Aorta (tissue), 5 donors: ENCODE results near the gene HCN1. TPM values are rescaled to one million over a fixed set of nuclear protein-coding genes. Genes with fewer than 3 reads are reported as not detected.
"Not testable (repeated sequence)": the region's sequence is repeated elsewhere in the genome, so short reads cannot be mapped to it uniquely, and the experiment has no call there.

Source experiments
- ATAC-seq: fragments of 200-7000 bp; cut with Tn5 transposase; one replicate; pipeline ENCODE4 v1.9.1; 2022; ENCODE audit warnings: moderate library complexity; ENCODE audit not compliant: low FRiP score
- DNase-seq, 2 donors: peaks; one replicate each; pipeline ENCODE4 v3.0.0-alpha.2; 2020
- H3K27ac ChIP-seq, 2 donors: one replicate each; pipeline ENCODE4 v1.5.1; 2013; ENCODE audit warnings: low read length in 2 of 2, mild to moderate bottlenecking in 2 of 2, moderate library complexity in 2 of 2, control low read depth in 1 of 2, inconsistent platforms in 1 of 2, low read depth in 1 of 2
- H3K27me3 ChIP-seq, 2 donors: one replicate each; pipeline ENCODE4 v1.6.1; 2013; ENCODE audit warnings: control low read depth in 1 of 2, low read length in 1 of 2, mild to moderate bottlenecking in 1 of 2, moderate library complexity in 1 of 2; ENCODE audit not compliant: insufficient read depth in 2 of 2, control insufficient read depth in 1 of 2
- H3K36me3 ChIP-seq, 2 donors: one replicate each; pipeline ENCODE4 v1.6.1; 2013; ENCODE audit warnings: control low read depth in 1 of 2, low read length in 1 of 2, mild to moderate bottlenecking in 1 of 2; ENCODE audit not compliant: insufficient read depth in 2 of 2, control insufficient read depth in 1 of 2
- H3K4me1 ChIP-seq, 2 donors: one replicate each; pipeline ENCODE4 v1.6.1; 2013; ENCODE audit warnings: low read length in 2 of 2, control low read depth in 1 of 2, mild to moderate bottlenecking in 1 of 2, moderate library complexity in 1 of 2; ENCODE audit not compliant: insufficient read depth in 2 of 2, control insufficient read depth in 1 of 2
- H3K4me3 ChIP-seq, 2 donors: one replicate each; pipeline ENCODE4 v1.5.1; 2013; ENCODE audit warnings: low read length in 2 of 2, control low read depth in 1 of 2, mild to moderate bottlenecking in 1 of 2
- H3K9me3 ChIP-seq: one replicate; pipeline ENCODE4 v1.6.1; 2013; ENCODE audit warnings: mild to moderate bottlenecking, low read length; ENCODE audit not compliant: control insufficient read depth
- WGBS, 2 donors: extraction: QIAGEN DNeasy Blood & Tissue Kit; methylation state at CpG; one replicate each; pipeline ENCODE4 v1.1.7; 2013; 5-methylcytosine and 5-hydroxymethylcytosine counted together
- intact Hi-C, 2 donors: fragments of 100-400 bp; cut with DNase I; formaldehyde crosslinking; loops; one replicate each; pipeline versions ENCODE4 v1.14.2 to v1.15.0; 2022
- polyA plus RNA-seq, 2 donors: library from polyadenylated mRNA; stranded (reverse); fragments of 200-250 nt; gene quantifications; one replicate each; pipeline ENCODE4 v1.2.3, GENCODE V29; 2013
- total RNA-seq, 2 donors: library from RNA; stranded (reverse); fragmentation: NEBNext Ultra II Directional; extraction: Animal tissue kit (Norgen Biotek cat#: 25700); gene quantifications; one replicate each; pipeline ENCODE4 v1.2.1, GENCODE V29; 2021
- donor health status: healthy with polysubstance abuse.
- donor health status: Bipolar disorder and iron deficiency.
- donor health status: DM: no; HTN: no; CAD: no.
- donor health status: DM: no; HTN: no; CAD: no.
- donor health status: DM: yes; HTN: yes; CAD: no.

HCN1 gene
- total and polyA plus RNA-seq, 4 donors = 0.18 TPM; not detected in 3

DNA sequence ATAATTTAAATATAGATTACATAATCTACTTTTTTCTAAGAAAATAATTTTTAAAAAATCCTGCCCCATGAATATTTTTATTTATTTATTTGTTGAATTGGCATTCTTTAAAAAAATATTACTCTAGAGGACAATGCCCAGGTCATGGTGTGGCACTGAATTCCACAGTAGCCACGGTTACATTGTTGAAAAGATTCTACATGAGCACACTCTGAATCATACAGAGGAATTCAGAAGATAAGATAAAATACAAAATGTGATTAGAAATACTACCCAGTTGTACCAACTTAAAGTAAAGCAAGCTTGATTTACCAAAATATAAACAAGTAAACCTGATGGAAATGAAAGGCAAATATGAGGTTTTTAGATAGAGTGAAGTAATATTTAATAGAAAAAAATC, 183.7 kb downstream of the HCN1 start:
- H3K27ac ChIP-seq = no peak overlapping the region
- intact Hi-C loops = no loop called here
- 57 to 64% methylated on average over 1 of the region's 1 CpG for WGBS, 2 donors
- no peaks in the 10 kb centered on the region for H3K27me3 ChIP-seq
- no peaks in the 10 kb centered on the region for H3K4me1 ChIP-seq
- ATAC-seq (no peak), DNase-seq (no peak)
- no peaks in the 10 kb centered on the region for H3K9me3 ChIP-seq
- no peak overlapping the region for H3K4me3 ChIP-seq
- no peaks in the 10 kb centered on the region for H3K36me3 ChIP-seq

DNA sequence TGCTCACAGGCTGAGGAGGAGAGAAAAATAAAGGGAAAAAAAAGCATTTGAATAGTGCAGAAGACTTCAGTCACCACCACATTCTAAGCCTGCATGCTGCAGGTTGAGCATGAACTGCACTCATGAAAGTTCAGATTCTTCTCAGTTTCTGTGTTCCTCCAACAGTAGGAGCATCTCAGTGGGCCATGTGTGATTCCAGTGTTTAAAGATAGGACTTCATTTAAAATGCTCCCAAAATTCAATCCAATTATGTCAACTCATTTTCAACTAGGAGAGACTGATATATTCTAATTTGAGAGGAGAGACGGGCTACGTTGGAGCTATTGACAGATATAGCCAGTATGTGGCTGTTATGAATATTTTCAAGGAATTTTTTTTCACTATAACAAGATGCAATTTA, 186.8 kb downstream of the HCN1 start:
- Histone ChIP-seq H3K27ac (no peak overlapping the region), H3K4me3 (no peak overlapping the region), H3K4me1 (no peaks in the 10 kb centered on the region), H3K9me3 (peaks cover 1% of the 10 kb centered on the region), H3K36me3 (no peaks in the 10 kb centered on the region), H3K27me3 (no peaks in the 10 kb centered on the region)
- ATAC-seq = no peak
- no peak for DNase-seq
- WGBS, 2 donors = 90 to 98% methylated on average over 2 of the region's 2 CpGs
- intact Hi-C loops = no loop called here

DNA sequence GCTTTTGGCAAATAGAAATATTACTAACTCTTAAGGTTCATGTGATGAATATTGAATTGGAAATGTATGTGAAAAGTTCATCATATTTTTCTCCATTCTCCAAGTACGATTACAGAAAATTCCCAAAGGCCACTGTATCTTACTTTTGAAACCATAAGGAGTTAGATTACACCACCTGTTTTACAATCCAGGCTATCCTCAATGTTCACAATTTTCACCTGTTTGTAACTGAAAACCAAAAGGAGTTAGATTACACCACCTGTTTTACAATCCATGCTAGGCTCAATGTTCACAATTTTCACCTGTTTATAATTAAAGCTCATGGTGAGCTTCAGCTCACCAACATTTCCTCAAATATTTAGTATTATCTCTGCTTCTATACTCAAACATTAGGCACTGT, 188.0 kb downstream of the HCN1 start:
- ATAC-seq = no peak
- H3K4me3 ChIP-seq = no peak overlapping the region
- H3K9me3 ChIP-seq = peaks cover 1% of the 10 kb centered on the region
- H3K4me1 ChIP-seq = no peaks in the 10 kb centered on the region
- no peak for DNase-seq
- H3K36me3 ChIP-seq = no peaks in the 10 kb centered on the region
- intact Hi-C loops = no loop called here
- H3K27me3 ChIP-seq = no peaks in the 10 kb centered on the region
- 69 to 73% methylated on average over 1 of the region's 1 CpG for WGBS, 2 donors
- no peak overlapping the region for H3K27ac ChIP-seq

DNA sequence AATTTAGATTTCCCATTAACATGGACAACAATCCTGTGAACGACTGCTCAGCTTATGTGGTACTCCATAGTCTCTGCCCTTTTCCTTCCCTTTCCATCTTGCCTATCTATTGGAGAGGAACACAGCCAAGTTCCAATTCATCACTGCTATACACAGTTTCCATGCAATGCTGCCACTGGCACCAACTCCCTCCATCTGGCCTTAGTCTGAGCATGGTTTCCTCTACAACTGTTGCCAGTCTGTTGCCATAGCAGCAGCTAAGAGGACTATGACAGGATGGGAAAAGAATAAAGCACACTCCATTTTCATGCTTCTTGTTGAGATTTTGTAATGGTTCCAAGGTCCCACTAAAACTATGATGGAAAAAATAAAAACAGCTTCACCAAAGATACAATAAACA, 189.0 kb downstream of the HCN1 start:
- no peak overlapping the region for H3K27ac ChIP-seq
- no peak overlapping the region for H3K4me3 ChIP-seq
- intact Hi-C loops = no loop called here
- ATAC-seq (no peak), DNase-seq (no peak)
- 3 to 5% methylated on average over 1 of the region's 1 CpG for WGBS, 2 donors
- H3K9me3 ChIP-seq = peaks cover 1% of the 10 kb centered on the region
- no peaks in the 10 kb centered on the region for H3K27me3 ChIP-seq
- H3K4me1 ChIP-seq = no peaks in the 10 kb centered on the region
- H3K36me3 ChIP-seq = no peaks in the 10 kb centered on the region

DNA sequence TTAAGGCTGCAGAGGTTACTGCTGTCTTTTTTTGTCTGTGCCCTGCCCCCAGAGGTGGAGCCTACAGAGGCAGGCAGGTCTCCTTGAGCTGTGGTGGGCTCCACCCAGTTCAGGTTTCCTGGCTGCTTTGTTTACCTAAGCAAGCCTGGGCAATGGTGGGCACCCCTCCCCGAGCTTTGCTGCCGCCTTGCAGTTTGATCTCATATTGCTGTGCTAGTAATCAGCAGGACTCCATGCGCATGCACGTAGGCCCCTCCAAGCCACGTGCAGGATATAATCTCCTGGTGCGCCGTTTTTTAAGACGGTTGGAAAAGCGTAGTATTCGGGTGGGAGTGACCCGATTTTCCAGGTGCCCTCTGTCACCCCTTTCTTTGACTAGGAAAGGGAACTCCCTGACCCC, 197.2 kb downstream of the HCN1 start:
- H3K9me3 ChIP-seq, H3K36me3 ChIP-seq, intact Hi-C loops, H3K27ac ChIP-seq, H3K27me3 ChIP-seq, DNase-seq, H3K4me1 ChIP-seq, H3K4me3 ChIP-seq, ATAC-seq: not testable (repeated sequence)
- WGBS, 2 donors = 90 to 95% methylated on average over 11 of the region's 11 CpGs

DNA sequence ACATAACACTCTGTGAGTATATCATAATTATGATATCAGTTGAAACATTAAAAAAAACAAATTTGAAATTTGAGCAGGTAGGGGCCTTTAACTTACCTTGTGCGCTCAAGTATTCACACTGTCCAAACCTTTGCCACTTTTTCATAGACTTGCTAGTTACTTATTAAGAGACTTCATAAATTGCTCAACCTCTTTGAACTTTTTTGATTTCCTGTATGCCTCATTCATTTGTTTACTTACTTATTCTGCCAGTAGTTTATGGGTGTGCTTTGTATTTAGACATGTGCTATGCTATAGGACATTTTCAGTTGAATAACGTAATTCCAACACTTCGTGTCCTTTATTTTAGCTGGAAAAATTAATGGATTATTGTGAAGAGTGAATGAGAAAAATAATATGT, 204.8 kb downstream of the HCN1 start:
- H3K9me3 ChIP-seq = no peaks in the 10 kb centered on the region
- DNase-seq (no peak), ATAC-seq (no peak)
- no peaks in the 10 kb centered on the region for H3K36me3 ChIP-seq
- H3K27ac ChIP-seq = no peak overlapping the region
- WGBS, 2 donors = 82 to 84% methylated on average over 3 of the region's 3 CpGs
- H3K27me3 ChIP-seq = no peaks in the 10 kb centered on the region
- H3K4me1 ChIP-seq = no peaks in the 10 kb centered on the region
- H3K4me3 ChIP-seq = no peak overlapping the region
- intact Hi-C loops = no loop called here

DNA sequence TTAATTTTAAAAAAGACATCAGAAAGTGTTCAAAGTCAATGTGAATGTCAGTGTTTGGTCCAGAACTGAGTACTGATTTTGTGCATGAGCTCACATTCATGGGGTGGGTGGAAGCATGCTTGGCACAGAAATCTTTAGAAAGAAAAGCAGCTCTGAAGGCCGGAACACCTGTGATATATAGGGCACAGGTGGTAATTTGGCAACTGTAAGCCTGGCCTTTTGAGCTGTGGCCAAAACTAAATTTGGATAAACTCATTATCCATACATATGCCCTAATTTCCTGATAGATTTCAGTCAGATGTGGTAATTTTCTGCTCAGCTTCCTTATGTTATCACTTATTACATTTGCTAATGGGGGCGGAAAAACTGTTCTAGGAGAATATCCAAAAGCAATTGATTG, 211.4 kb downstream of the HCN1 start:
- Histone ChIP-seq H3K36me3 (no peaks in the 10 kb centered on the region), H3K9me3 (no peaks in the 10 kb centered on the region), H3K4me1 (no peaks in the 10 kb centered on the region), H3K27me3 (no peaks in the 10 kb centered on the region), H3K27ac (no peak overlapping the region), H3K4me3 (no peak overlapping the region)
- intact Hi-C loops = no loop called here
- no peak for ATAC-seq
- 85 to 87% methylated on average over 2 of the region's 2 CpGs for WGBS, 2 donors
- no peak for DNase-seq

DNA sequence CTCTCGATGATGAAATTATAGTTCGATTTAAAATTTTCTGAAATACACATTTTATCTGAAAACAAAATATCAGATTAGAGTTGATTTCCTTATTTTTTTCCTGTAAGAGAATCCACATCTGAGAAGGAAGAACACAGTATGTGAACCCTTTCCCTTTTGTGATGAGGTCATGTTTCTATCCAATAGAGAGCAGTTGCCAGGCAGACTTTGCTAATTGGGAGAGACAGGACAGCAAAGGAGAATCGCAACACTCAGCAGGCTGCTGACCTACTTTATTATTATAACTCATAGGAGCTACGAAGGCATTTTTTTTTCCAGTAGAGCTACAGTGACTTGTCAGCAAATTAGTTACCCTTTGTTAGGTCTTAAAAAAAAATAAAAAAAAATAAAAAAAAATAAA, 242.1 kb downstream of the HCN1 start:
- no peak for DNase-seq
- H3K36me3 ChIP-seq = no peaks in the 10 kb centered on the region
- H3K27ac ChIP-seq = no peak overlapping the region
- 42 to 45% methylated on average over 4 of the region's 4 CpGs for WGBS, 2 donors
- H3K9me3 ChIP-seq = no peaks in the 10 kb centered on the region
- intact Hi-C loops = no loop called here
- no peak overlapping the region for H3K4me3 ChIP-seq
- H3K4me1 ChIP-seq = no peaks in the 10 kb centered on the region
- no peak for ATAC-seq
- H3K27me3 ChIP-seq = no peaks in the 10 kb centered on the region

DNA sequence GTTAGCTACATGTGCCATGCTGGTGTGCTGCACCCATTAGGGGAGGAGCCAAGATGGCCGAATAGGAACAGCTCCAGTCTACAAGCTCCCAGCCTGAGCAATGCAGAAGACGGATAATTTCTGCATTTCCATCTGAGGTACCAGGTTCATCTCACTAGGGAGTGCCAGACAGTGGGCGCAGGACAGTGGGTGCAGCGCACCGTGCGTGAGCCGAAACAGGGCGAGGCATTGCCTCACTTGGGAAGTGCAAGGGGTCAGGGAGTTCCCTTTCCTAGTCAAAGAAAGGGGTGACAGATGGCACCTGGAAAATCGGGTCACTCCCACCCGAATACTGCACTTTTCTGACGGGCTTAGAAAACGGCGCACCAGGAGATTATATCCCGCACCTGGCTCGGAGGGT, 251.3 kb downstream of the HCN1 start:
- intact Hi-C loops, H3K36me3 ChIP-seq, DNase-seq, H3K4me1 ChIP-seq, H3K9me3 ChIP-seq, H3K4me3 ChIP-seq, ATAC-seq, H3K27me3 ChIP-seq, H3K27ac ChIP-seq: not testable (repeated sequence)
- 90 to 95% methylated on average over 14 to 15 of the region's 15 CpGs for WGBS, 2 donors
